NCI-H146 (cell line): ENCODE data around the gene LPAR1.
"Not testable (repeated sequence)": the region's sequence is repeated elsewhere in the genome, so short reads cannot be mapped to it uniquely, and the experiment has no call there.

ENCODE experiments used
- DNase-seq: peaks from one replicate; lab custom pipeline; 2025; lab: John Stamatoyannopoulos, UW

The LPAR1 gene

DNA sequence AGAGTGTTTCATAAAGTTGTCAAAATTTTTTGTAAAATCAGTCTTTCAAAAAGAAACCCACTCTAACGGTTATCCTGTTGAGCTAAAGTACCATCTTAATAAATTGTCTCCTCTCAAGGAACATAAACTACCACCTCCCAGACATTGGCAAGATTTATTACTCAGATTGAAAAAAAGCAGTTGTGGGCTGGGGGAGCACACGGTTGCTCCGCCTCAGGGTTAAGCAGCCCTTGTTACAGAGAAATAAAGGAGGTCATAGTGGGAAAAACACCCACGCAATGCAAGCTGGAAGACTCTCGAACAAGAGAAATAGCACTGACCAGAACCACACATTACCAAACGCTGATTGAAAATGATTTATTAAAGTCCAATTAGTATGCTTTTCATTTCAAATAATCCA is 165.3 kb downstream of the LPAR1 start:
- DNase-seq: no peak

DNA sequence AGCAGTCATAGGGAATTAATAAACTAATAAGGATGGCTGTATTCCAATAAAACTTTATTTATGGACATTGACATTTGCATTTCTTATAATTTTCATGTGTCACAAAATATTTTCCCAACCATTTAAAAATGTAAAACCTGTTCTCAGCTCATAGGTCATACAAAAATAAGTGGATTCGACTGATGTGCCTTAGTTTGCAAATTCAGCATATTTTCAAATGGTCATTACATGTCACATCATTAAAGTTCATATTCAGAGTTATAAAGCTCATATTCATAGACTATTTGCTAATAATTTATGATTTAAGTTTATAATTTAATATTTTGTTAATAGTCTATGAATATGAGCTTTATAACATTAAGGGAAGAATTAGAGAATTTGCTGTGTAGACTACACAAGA is 166.5 kb downstream of the LPAR1 start:
- DNase-seq: no peak

DNA sequence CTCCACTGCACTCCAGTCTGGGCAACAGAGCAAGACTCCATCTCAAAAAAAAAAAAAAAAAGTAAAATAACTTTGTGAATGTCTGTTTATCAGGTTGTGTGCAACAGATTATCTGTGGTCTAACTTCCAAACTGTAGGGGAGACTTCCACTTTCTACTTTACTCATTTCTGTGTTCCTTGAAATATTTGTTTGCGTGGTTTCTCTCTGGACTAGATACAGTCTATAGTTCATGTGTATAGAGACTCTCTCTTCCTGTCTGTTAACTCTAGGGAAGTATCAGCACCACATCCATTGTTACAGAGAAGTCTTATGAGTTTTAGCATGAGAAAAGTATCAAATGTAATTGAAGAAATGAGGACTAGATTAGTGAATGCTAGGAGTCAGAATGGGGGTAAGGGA is 168.3 kb downstream of the LPAR1 start:
- DNase-seq: no peak

DNA sequence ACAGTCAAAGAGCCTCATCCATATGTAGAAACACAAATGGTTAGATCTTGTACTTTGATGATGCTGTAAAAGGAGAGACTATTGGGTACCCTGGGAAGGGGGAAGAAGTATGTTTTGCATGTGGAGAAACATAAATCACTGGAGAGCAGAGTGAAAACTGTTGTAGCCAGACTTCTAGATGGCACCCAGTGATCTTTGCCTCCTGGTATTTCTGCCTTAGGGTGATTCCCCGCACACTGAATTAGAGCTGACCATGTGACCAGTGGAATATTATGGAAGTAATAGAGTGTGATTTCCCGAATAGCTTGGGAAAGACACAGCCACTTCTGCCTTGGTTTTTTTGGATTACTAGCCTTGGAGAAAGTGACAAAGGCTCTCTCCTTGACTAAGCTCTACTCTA is 174.3 kb downstream of the LPAR1 start:
- no peak for DNase-seq

DNA sequence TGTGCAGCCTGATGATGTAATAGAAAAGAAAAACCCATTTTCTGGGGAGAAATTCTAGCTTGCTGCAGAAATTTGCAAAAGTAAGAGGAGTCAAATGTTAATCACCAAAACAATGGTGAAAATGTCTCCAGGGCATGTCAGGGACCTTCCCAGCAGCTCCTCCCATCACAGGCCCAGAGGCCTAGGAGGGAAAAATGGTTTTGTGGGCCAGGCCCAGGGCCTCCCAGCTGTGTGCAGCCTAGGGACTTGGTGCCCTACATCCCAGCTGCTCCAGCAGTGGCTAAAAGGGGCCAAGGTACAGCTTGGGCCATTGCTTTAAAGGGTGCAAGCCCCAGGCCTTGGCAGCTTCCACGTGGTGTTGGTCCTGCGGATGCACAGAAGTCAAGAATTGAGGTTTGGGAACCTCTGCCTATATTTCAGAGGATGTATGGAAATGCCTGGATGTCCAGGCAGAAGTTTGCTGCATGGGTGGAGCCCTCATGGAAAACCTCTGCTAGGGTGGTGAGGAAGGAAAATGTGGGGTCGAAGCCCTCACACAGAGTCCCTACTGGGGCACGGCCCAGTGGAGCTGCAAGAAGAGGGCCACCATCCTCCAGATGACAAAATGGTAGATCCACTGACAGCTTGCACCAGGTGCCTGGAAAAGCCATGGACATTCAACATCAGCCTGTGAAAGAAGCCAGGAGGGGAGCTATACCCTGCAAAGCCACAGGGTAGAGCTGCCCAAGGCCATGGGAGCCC is 176.7 kb downstream of the LPAR1 start:
- DNase-seq: not testable (repeated sequence)

DNA sequence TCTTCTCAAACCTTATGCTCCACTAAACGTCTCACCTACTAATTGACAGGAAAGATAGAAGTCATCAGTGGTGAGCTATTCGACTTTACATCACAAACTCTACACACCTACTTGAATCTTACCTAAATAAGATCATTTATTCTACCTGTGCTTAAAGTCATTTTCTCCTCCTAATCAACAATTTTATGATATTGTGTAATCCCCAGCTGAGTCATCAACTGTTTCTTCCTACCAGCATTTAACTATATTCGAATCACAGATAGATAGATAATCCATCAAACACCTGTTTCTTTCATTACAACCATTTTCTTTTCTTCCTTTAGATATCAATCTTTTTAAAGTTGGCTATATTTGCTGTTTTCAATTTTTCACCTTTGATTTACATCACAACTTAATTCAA is 181.5 kb downstream of the LPAR1 start:
- DNase-seq: no peak

DNA sequence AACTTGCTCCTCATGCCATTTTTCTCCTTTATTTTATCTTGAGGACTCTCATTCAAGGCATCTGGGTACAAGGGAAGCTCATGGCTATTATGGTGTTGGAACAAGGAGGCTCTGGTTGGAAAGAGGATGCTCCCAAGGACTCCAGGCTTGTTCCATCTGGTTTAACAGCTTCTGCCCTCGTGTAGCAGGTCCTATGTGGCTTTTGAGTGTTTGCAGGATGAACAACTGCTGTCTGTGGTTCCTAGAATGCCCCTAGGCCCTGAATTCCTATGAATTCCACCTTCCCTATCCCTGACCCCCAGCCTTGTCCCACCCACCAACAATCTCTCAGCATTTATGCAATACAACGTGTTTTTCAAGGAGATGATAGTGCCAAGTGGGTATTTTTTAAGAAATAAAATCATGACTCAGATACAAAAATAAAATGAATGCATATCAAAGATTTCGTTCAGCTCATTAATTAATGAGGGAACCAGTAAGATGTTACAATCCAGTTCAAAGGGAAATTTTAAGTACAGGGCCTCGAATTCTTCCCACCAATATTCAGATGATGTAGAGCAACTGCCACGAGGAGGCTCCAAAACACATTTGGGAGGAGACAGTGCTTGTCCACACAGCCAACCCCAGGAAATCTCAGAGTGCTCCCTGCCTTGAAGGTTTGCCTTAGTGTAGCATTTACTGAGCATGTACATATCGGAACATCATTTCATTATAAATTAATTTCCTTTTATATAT is 187.7 kb downstream of the LPAR1 start:
- DNase-seq: no peak

DNA sequence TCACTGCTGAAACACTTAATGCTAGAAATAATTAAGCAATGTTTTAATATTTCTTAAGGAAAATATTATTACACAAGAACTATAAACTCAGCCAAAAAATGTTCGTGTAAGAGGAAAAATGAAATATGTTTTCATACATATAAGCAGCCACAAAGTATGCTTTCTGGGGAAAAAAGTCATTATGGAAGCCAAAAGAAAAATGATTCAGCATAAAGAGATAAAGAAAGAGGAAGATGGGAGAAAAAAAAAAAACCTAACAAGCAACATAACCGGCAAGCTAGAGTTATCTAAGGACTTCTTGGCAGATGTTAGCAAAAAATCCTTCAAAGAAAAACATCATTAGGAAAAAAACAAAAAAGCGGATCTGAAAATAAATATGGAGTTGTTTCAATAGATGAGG is 190.6 kb downstream of the LPAR1 start:
- DNase-seq: no peak

DNA sequence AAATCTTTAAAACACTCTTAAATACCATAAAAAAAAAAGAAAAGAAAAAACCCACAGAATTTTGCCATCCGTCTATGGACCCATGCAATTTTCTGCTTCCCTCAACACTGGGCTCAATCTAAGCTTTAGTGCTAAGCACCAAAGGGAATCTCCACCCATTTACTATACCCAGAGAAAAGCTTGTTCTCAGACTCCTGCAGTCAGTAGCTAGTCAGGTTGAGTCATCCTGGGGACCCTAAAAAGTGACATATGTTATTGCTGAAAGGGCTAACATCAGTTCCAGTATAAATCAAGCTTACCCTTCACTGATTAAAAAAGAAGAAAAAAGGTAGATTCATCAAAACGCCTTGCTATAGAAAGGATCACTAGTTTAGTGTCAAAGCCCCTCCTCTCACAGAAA is 192.1 kb downstream of the LPAR1 start:
- DNase-seq: no peak

DNA sequence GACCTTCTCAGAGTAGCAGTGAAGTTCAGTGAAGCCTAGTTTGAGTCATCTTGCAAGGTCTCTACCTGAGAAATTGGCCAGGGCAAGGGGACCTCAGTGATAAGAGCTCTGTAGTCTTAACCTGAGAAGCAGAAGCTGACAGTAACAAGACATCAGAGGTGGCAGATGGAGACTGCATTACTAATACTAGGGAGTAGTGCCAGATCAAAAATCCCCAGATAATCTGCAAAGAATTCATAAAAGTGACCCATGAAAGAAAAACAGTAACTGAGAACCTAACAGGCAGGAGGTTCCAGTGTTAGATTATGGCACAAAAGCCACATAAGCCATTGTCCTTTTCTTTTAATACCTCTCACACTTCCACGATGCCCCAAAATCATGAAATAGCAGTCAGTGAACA is 194.1 kb downstream of the LPAR1 start:
- no peak for DNase-seq

DNA sequence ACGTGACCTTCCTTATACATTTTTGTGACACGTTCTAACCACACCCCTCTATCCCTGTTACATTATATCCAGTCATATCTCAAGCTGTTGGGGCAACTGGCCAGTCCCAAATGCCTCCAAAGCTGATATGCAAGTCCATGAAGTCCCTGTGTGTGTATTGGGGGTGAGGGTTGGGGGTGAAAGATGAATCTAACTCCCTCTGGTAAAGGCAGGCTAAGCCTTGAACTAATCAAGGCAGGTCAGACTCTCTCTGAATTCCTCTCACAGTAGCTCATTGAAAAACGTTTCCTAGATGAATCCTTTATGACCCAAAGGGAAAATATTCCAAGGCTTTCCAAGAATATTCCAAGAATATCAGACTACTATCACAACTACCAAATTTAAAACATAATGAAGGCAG is 195.3 kb downstream of the LPAR1 start:
- no peak for DNase-seq

DNA sequence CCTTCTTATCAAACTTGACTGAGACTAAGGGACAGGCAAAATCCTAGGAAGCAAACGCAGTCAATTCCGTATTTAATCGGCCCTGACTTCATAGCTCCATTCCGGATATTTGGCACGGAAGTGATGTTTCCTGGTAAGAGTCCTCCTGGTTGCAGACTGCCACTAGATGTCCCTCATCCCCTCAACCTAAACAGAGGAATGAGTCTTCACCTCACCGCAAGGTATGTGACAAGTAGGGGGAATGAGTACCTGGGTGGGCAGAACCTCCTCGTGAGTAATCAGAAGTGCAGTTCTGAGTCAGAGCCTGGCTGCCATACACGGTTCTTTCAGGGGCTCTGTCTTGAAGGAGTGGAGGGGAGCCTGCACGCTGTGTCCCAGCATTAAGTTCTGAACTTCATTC is 196.1 kb downstream of the LPAR1 start:
- no peak for DNase-seq

DNA sequence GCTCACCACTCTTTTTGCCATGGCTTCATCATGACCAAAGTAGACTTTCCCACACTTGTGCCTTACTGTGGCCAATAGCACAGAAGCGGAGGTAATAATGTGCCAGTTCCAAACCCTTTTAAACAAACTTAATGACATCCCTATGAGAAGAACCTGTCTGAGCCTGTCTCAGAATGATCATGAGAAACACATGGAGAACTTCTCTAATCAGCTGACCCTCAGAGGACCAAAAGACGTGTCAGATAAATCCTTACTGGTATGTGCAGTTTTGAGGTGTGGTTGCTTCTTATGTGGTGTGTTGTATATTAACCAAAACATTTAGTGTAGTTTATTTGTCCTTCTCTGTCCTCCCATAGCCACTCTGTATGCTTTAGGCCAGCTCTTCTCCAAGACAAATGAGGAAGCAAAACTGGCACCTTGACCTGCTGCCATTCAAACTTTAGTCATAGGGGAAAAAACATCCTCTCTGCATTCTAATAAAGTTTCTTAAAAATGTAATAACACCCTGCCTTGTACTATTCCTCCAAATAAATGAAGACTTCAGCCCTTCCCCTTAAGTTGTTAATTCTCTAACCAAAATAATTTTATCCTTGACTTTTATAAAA is 200.8 kb downstream of the LPAR1 start:
- DNase-seq: no peak

DNA sequence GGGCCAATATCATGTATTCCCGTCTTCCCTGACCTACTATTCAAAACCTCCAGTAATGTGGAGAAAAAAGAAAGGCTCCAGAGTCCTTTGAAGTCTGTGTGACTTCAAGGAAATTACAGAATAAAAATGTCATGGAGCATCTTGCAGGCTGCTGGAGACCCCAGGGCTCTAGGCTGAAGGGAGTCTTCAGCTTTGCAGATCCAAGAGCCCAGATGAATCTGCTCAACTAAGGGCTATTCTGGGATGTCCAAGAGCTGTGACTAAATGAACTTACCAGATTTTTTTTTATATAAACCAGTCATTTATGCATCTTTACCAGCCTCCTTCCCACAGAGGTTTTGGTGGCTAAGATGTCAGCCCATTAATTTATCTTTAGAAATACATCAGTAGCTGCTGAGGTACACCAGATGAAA is 202.4 kb downstream of the LPAR1 start:
- no peak for DNase-seq

DNA sequence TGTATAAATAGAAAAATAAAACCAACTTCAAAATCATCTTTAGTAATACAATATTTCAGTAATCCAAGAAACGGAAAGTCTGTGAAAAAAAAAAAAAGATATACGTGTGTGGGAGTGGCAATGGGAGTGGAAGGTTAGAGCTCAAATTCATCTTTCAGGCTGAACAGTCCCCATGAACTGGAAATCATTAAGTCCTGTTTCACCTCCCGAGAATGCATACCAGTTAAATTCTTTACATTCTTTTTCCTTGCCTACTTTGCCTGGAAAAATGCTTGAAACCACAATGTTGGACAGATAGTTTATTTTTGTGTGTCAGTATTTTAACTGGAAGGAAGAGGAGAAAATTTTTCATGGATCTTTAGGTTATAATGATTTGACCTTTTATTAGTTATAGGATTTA is 202.9 kb downstream of the LPAR1 start:
- no peak for DNase-seq

DNA sequence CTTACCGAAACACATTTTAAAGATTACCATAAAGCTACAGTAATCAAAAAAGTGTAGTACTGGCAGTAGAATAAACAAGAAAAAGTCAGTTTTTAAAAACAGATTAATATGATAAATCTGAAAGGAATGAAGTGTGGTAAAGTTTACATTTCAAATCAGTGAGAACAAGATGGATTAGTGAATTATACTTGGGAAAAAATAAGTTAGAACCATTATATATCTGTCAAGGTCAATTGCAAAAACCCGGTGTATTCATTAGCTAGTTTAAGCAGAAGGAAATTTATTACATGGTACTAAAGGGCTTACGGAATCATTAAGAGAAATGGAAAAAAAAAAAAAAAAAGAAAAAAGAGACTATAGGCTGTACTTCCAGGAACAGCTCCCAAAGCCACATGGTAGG is 205.3 kb downstream of the LPAR1 start:
- DNase-seq: no peak

DNA sequence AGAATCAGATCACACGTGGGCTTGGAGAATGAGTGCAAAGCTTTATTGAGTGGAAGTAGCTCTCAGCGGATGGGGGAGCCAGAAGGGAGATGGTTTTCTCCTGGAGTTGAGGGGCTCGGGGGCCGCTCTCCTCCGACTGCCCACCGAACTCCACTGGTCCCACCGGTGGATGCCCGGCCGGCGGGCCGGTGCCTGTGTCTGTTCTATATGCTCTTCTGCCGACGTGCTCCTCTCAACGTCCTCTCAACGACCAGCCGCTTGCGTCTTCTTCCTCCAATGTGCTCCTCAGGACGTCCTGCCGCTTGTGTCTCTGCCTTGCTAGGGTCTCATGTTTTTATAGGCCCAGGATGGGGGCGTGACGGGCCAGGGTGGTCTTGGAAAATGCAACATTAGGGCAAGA is 207.8 kb downstream of the LPAR1 start:
- no peak for DNase-seq

DNA sequence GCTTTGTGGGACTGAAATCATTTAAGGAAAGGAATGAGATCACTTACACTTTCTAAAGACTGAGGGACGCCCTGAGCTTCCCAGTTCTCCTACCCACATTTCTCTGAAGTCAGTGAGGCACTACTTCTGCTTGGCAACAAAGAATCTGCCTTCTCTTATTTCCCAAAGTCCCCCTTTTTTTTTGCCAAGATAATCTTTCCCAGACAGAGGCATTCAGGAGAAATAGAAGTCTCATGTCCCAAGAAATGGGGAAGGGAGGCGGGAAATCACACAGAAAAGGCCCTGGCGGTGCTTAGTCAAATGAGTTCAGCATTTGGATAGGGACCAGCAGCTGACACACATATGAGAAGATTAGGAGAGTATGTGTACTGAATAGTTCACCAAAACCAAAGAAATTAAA is 210.0 kb downstream of the LPAR1 start:
- DNase-seq: no peak

DNA sequence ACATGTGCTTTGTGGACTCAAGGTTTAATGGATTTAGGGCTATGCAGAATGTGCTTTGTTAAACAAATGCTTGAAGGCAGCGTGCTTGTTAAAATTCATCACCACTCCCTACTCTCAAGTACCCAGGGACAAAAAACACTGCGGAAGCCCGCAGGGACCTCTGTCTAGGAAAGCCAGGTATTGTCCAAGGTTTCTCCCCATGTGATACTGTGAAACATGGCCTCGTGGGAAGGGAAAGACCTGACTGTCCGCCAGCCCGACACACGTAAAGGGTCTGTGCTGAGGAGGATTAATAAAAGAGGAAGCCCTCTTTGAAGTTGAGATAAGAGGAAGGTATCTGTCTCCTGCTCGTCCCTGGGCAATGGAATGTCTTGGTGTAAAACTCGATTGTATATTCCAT is 211.9 kb downstream of the LPAR1 start:
- not testable (repeated sequence) for DNase-seq

DNA sequence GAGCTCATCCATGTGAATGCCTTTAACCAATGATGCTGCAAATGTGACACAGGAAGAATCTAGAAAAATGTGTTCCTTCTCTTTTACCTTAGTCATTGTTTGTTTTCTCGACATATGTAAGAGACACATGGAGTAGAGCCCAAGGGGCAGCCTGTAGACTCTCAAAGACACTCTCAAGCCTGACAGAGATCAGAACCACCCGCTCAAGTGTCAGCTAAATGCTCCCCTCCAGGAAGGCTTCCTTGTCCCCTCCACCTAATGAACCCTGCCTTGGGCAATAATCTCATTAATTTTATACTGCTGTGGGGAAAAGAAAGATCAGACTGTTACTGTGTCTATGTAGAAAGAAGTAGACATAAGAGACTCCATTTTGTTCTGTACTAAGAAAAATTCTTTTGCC is 212.3 kb downstream of the LPAR1 start:
- no peak for DNase-seq

DNA sequence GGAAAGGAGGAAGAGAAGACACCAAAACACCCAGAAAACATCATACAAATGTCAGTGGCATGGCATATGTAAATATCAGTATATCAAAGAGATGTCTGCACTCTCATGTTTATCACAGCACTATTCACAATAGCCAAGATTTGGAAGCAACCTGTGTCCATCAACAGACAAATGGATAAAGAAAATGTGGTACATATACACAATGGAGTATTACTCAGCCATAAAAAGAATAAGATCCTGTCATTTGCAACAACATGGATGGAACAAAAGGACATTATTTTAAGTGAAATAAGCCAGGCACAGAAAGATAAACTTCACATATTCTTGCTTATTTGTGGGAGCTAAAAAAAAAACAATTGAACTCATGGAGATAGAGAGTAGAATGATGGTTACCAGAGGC is 213.1 kb downstream of the LPAR1 start:
- DNase-seq: not testable (repeated sequence)
